BE2C (cell line): ENCODE measurements around the gene ORMDL3.
"Not testable (repeated sequence)": the region's sequence is repeated elsewhere in the genome, so short reads cannot be mapped to it uniquely, and the experiment has no call there.

ENCODE experiments used
- DNase-seq: peaks from one replicate; pipeline ENCODE4 v3.0.0-alpha.2; 2020
- H3K27me3 ChIP-seq: fragments of 250-450 bp; sonication (Bioruptor Pico); 2 replicates; pipeline ENCODE4 v1.5.1; 2020; ENCODE audit warnings: mild to moderate bottlenecking
- H3K36me3 ChIP-seq: fragments of 250-450 bp; sonication (Bioruptor Pico); 2 replicates; pipeline ENCODE4 v1.5.1; 2020; ENCODE audit warnings: mild to moderate bottlenecking
- H3K4me1 ChIP-seq: fragments of 250-450 bp; sonication (Bioruptor Pico); 2 replicates; pipeline ENCODE4 v1.5.1; 2020
- H3K4me3 ChIP-seq: 2 replicates; pipeline ENCODE4 v1.5.1; 2011; ENCODE audit warnings: low read depth, low read length
- H3K9me3 ChIP-seq: fragments of 250-450 bp; sonication (Bioruptor Pico); 2 replicates; pipeline ENCODE4 v1.5.1; 2020
- CTCF ChIP-seq: IDR thresholded peaks from 2 replicates; pipeline ENCODE4 v1.5.1; 2012; ENCODE audit warnings: mild to moderate bottlenecking, low read depth, low read length

Gene ORMDL3

DNA sequence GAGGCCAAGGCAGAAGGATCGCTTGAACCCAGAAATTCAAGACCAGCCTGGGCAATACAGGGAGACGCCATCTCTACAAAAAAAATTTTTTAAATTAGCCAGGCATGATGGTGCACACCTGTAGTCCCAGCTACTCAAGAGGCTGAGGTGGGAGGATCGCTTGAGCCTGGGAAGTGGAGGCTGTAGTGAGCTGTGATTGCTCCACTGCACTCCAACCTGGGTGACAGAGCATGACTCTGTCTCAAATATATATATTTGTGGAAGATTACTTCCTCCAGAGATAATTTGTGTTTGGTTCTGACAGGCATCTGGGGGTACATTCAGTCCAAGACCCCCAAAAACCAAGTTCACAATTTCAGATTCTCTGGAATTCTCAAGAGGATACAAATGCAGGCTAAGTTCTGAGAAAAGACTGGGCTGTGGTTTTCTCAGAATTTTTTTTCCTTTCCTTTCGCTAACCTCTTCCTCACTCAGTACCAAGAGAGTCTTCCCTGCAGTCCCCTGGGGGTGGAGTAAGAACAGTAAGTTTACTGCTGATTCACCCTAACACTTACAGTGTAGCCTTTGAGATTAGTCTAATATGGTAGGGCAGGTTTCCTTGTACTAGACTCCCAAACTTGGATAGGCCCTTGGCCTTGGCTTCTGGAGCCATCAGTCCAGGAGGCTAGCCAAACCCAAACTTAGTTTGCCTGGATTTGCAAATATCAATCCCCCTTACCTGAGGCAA lies 24.1 kb downstream of the ORMDL3 start:
- Histone ChIP-seq H3K36me3 (no peaks in the 10 kb centered on the region), H3K9me3 (no peaks in the 10 kb centered on the region), H3K27me3 (peaks cover 33% of the 10 kb centered on the region), H3K4me1 (no peaks in the 10 kb centered on the region), H3K4me3 (no peak overlapping the region)
- no peak for TF ChIP-seq CTCF
- DNase-seq: no peak

DNA sequence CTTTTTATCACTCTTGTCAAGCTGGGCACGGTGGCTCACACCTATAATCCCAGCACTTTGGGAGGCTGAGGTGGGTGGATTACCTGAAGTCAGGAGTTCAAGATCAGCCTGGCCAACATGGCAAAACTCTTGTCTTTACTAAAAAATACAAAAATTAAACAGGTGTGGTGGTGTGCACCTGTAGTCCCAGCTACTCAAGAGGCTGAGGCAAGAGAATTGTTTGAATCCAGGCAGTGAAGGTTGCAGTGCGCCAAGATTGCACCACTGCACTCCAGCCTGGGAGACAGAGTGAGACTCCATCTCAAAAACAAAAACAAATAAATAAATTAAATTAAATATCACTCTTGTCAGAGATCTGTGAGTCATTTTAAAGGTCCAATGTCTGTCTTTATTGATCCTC lies 25.4 kb downstream of the ORMDL3 start:
- not testable (repeated sequence) for H3K9me3 ChIP-seq, H3K4me3 ChIP-seq, H3K36me3 ChIP-seq, H3K4me1 ChIP-seq, DNase-seq
- H3K27me3 ChIP-seq: peaks cover 45% of the 10 kb centered on the region

DNA sequence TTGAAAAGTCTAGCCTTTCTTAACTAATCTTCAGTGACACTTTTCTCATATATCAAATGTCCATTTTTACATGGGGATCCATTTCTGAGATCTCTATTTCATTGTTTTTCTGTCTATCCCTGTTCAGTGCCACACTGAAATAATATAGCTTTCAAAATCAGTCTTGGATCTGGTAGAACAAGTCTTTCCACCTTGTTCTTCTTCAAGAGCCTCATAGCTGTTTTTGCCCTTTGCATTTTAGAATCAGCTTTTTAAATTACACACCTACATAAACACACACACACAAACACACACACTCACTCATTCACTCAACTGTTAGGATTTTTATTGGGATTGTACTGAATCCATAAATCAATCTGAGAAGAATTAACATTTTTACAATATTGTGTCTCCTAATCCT lies 28.2 kb downstream of the ORMDL3 start:
- H3K36me3 ChIP-seq: no peaks in the 10 kb centered on the region
- peaks cover 56% of the 10 kb centered on the region for H3K27me3 ChIP-seq
- H3K4me3 ChIP-seq: no peak overlapping the region
- H3K9me3 ChIP-seq: no peaks in the 10 kb centered on the region
- TF ChIP-seq CTCF: no peak
- H3K4me1 ChIP-seq: no peaks in the 10 kb centered on the region
- no peak for DNase-seq

GRCh38 chr17:39898088-39898487 lies 29.3 kb downstream of the ORMDL3 start:
- TF ChIP-seq CTCF: no peak
- Histone ChIP-seq H3K36me3 (no peaks in the 10 kb centered on the region), H3K4me1 (no peaks in the 10 kb centered on the region), H3K27me3 (peaks cover 66% of the 10 kb centered on the region), H3K9me3 (no peaks in the 10 kb centered on the region), H3K4me3 (no peak overlapping the region)
- no peak for DNase-seq

GRCh38 chr17:39894681-39895376 lies 32.6 kb downstream of the ORMDL3 start:
- Histone ChIP-seq H3K27me3 (peaks cover 87% of the 10 kb centered on the region), H3K36me3 (no peaks in the 10 kb centered on the region), H3K9me3 (no peaks in the 10 kb centered on the region; the same call in 1 of the 2 replicates), H3K4me3 (no peak overlapping the region), H3K4me1 (no peaks in the 10 kb centered on the region)
- no peak for TF ChIP-seq CTCF
- DNase-seq: no peak

GRCh38 chr17:39889200-39889599 lies 38.2 kb downstream of the ORMDL3 start:
- no peak for TF ChIP-seq CTCF
- Histone ChIP-seq H3K4me3 (no peak overlapping the region), H3K4me1 (no peaks in the 10 kb centered on the region), H3K36me3 (no peaks in the 10 kb centered on the region), H3K9me3 (no peaks in the 10 kb centered on the region; the same call in 1 of the 2 replicates), H3K27me3 (peaks cover 86% of the 10 kb centered on the region)
- no peak for DNase-seq
